HEK293 (cell line): Measurements from ENCODE around the gene DCC.

Experiments
- CTCF ChIA-PET: fragments of 350-600 bp; formaldehyde crosslinking; extraction: SDS; loops from one replicate; lab custom pipeline; 2021; ENCODE audit warnings: antibody characterized with exemption; lab: Yijun Ruan, JAX
- POLR2A ChIA-PET: fragments of 300-600 bp; formaldehyde crosslinking; extraction: SDS; loops from one replicate; lab custom pipeline; 2020; ENCODE audit warnings: antibody characterized with exemption, inconsistent platforms; lab: Yijun Ruan, JAX
- H3K27ac ChIP-seq: fragments of 200-500 bp; sonication (Bioruptor generic); 2 replicates; pipeline ENCODE4 v1.5.1; 2014; ENCODE audit warnings: low read depth, low read length, control low read depth, inconsistent platforms; ENCODE audit errors: extremely low read depth
- H3K36me3 ChIP-seq, 2 experiments: fragments of 200-500 bp in 1 of 2; sonication (Bioruptor generic) in 1 of 2; 1 replicate in 1 of 2; 2 replicates in 1 of 2; pipeline ENCODE4 v1.5.1; 2014 to 2017; ENCODE audit warnings: inconsistent platforms in 2 of 2, low read length in 2 of 2; ENCODE audit not compliant: control insufficient read depth in 2 of 2, insufficient read depth in 1 of 2
- H3K4me1 ChIP-seq: fragments of 200-500 bp; sonication (Bioruptor generic); 2 replicates; pipeline ENCODE4 v1.5.1; 2014; ENCODE audit warnings: mild to moderate bottlenecking, low read length, inconsistent platforms; ENCODE audit not compliant: control insufficient read depth, insufficient read depth
- H3K4me3 ChIP-seq: 2 replicates; pipeline ENCODE4 v1.5.1; 2011; ENCODE audit warnings: low read depth, mild to moderate bottlenecking, control low read depth, low read length, moderate library complexity
- H3K9me3 ChIP-seq: fragments of 200-500 bp; sonication (Bioruptor generic); 2 replicates; pipeline ENCODE4 v1.5.1; 2014; ENCODE audit warnings: low read depth, low read length, inconsistent platforms; ENCODE audit not compliant: control insufficient read depth, insufficient read depth
- BCL11A ChIP-seq: fragments of 450-650 bp; formaldehyde crosslinking; IDR thresholded peaks from 2 replicates; pipeline ENCODE4 v1.5.1; 2016; ENCODE audit warnings: low read depth, missing biosample characterization, missing genetic modification characterization
- GLI4 ChIP-seq: fragments of 450-650 bp; formaldehyde crosslinking; IDR thresholded peaks from 2 replicates; pipeline ENCODE4 v1.5.1; 2016; ENCODE audit warnings: missing biosample characterization, missing genetic modification characterization
- IKZF3 ChIP-seq: fragments of 450-650 bp; IDR thresholded peaks from 2 replicates; pipeline ENCODE4 v1.5.0; 2018; ENCODE audit warnings: missing biosample characterization, mild to moderate bottlenecking, missing genetic modification characterization, moderate library complexity
- OVOL3 ChIP-seq: fragments of 450-650 bp; formaldehyde crosslinking; IDR thresholded peaks from 2 replicates; pipeline ENCODE4 v1.5.1; 2016; ENCODE audit warnings: missing biosample characterization, missing genetic modification characterization
- TRIM28 ChIP-seq: IDR thresholded peaks from 2 replicates; pipeline ENCODE4 v1.6.1; 2011; ENCODE audit warnings: low read length, control low read depth, borderline replicate concordance
- YY2 ChIP-seq: fragments of 450-650 bp; formaldehyde crosslinking; IDR thresholded peaks from 2 replicates; pipeline ENCODE4 v1.5.1; 2016; ENCODE audit warnings: missing biosample characterization, missing genetic modification characterization
- ZBTB21 ChIP-seq: fragments of 450-650 bp; formaldehyde crosslinking; IDR thresholded peaks from 2 replicates; pipeline ENCODE4 v1.5.1; 2017; ENCODE audit warnings: missing biosample characterization, missing genetic modification characterization
- ZBTB8A ChIP-seq: fragments of 450-650 bp; formaldehyde crosslinking; IDR thresholded peaks from 2 replicates; pipeline ENCODE4 v1.5.1; 2016; ENCODE audit warnings: missing biosample characterization, missing genetic modification characterization
- ZNF140 ChIP-seq: fragments of 450-650 bp; formaldehyde crosslinking; IDR thresholded peaks from 2 replicates; pipeline ENCODE4 v1.5.1; 2016; ENCODE audit warnings: missing biosample characterization, missing genetic modification characterization
- ZNF214 ChIP-seq: fragments of 450-650 bp; formaldehyde crosslinking; IDR thresholded peaks from 2 replicates; pipeline ENCODE4 v1.5.1; 2017; ENCODE audit warnings: missing biosample characterization, mild to moderate bottlenecking, missing genetic modification characterization, borderline replicate concordance
- ZNF302 ChIP-seq: fragments of 450-650 bp; formaldehyde crosslinking; IDR thresholded peaks from 2 replicates; pipeline ENCODE4 v1.5.1; 2016; ENCODE audit warnings: missing biosample characterization, missing genetic modification characterization, low read depth
- ZNF366 ChIP-seq: fragments of 450-650 bp; formaldehyde crosslinking; conservative IDR thresholded peaks from 2 replicates; pipeline ENCODE4 v1.5.1; 2016; ENCODE audit warnings: missing biosample characterization, missing genetic modification characterization
- ZNF391 ChIP-seq: fragments of 450-650 bp; formaldehyde crosslinking; IDR thresholded peaks from 2 replicates; pipeline ENCODE4 v1.5.1; 2016; ENCODE audit warnings: low read depth, missing biosample characterization, missing genetic modification characterization, borderline replicate concordance
- ZNF404 ChIP-seq: fragments of 450-650 bp; formaldehyde crosslinking; IDR thresholded peaks from 2 replicates; pipeline ENCODE4 v1.5.1; 2017; ENCODE audit warnings: missing biosample characterization, missing genetic modification characterization
- ZNF48 ChIP-seq: fragments of 450-650 bp; formaldehyde crosslinking; IDR thresholded peaks from 2 replicates; pipeline ENCODE4 v1.5.1; 2016; ENCODE audit warnings: missing biosample characterization, missing genetic modification characterization
- ZNF510 ChIP-seq: fragments of 450-650 bp; formaldehyde crosslinking; IDR thresholded peaks from 2 replicates; pipeline ENCODE4 v1.5.1; 2018; ENCODE audit warnings: mild to moderate bottlenecking, missing genetic modification characterization, missing biosample characterization; ENCODE audit not compliant: insufficient replicate concordance
- ZNF571 ChIP-seq: fragments of 450-650 bp; formaldehyde crosslinking; IDR thresholded peaks from 2 replicates; pipeline ENCODE4 v1.5.0; 2017; ENCODE audit warnings: missing biosample characterization, missing genetic modification characterization
- ZNF677 ChIP-seq: fragments of 450-650 bp; IDR thresholded peaks from 2 replicates; pipeline ENCODE4 v1.5.0; 2018; ENCODE audit warnings: missing biosample characterization, mild to moderate bottlenecking, missing genetic modification characterization, moderate library complexity
- ZNF837 ChIP-seq: fragments of 450-650 bp; formaldehyde crosslinking; IDR thresholded peaks from 2 replicates; pipeline ENCODE4 v1.5.1; 2016; ENCODE audit warnings: missing biosample characterization, missing genetic modification characterization
- ZXDB ChIP-seq: fragments of 450-650 bp; formaldehyde crosslinking; IDR thresholded peaks from 2 replicates; pipeline ENCODE4 v1.5.1; 2016; ENCODE audit warnings: missing biosample characterization, missing genetic modification characterization
- TF ChIP-seq, protein P1 (sequence below): fragments of 450-650 bp; formaldehyde crosslinking; IDR thresholded peaks from 2 replicates; pipeline ENCODE4 v1.5.1; 2016; ENCODE audit warnings: missing biosample characterization, missing genetic modification characterization
- TF ChIP-seq, protein P2 (sequence below): fragments of 450-650 bp; formaldehyde crosslinking; IDR thresholded peaks from 2 replicates; pipeline ENCODE4 v1.5.1; 2016; ENCODE audit warnings: missing biosample characterization, missing genetic modification characterization

The DCC gene

DNA sequence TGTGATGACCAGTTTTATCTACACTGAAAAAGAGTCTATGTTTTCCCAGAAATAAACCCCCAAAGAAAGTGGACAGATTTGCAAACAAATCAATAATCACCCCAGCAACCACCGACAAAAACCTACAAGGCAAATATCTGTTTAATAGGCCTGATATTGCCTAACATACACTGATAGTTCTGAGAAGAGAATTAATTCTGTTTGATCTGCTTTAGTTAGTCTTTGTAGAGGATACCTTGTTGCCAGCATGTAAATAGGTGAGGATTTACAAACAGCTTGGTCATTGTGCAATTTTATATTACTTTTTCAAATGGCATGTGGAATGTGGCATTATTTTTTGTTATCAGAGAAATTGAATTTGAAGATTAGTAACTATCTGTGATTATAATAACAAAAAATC is 86.5 kb downstream of the DCC start:
- Histone ChIP-seq H3K4me1 (no peaks in the 10 kb centered on the region), H3K27ac (no peak overlapping the region), H3K36me3 (no peaks in the 10 kb centered on the region), H3K4me3 (no peak overlapping the region), H3K9me3 (no peaks in the 10 kb centered on the region)
- CTCF ChIA-PET = no interaction called here
- POLR2A ChIA-PET = no interaction called here
- TF ChIP-seq ZNF510 (tag by site-specific recombination) (no peak), ZBTB8A (tag by site-specific recombination) (no peak), ZNF391 (tag by site-specific recombination) (no peak), ZNF48 (tag by site-specific recombination) (no peak), ZNF140 (tag by site-specific recombination) (no peak), GLI4 (no peak), ZXDB (tag by site-specific recombination) (no peak), ZNF404 (tag by site-specific recombination) (no peak), ZNF214 (tag by site-specific recombination) (no peak), ZNF302 (no peak), ZNF837 (tag by site-specific recombination) (no peak), ZNF677 (tag by site-specific recombination) (no peak), BCL11A (tag by site-specific recombination) (no peak)
- TF ChIP-seq, protein P1, sequence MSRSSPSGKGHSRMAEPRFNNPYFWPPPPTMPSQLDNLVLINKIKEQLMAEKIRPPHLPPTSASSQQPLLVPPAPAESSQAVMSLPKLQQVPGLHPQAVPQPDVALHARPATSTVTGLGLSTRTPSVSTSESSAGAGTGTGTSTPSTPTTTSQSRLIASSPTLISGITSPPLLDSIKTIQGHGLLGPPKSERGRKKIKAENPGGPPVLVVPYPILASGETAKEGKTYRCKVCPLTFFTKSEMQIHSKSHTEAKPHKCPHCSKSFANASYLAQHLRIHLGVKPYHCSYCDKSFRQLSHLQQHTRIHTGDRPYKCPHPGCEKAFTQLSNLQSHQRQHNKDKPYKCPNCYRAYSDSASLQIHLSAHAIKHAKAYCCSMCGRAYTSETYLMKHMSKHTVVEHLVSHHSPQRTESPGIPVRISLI (tag by site-specific recombination) = no peak

DNA sequence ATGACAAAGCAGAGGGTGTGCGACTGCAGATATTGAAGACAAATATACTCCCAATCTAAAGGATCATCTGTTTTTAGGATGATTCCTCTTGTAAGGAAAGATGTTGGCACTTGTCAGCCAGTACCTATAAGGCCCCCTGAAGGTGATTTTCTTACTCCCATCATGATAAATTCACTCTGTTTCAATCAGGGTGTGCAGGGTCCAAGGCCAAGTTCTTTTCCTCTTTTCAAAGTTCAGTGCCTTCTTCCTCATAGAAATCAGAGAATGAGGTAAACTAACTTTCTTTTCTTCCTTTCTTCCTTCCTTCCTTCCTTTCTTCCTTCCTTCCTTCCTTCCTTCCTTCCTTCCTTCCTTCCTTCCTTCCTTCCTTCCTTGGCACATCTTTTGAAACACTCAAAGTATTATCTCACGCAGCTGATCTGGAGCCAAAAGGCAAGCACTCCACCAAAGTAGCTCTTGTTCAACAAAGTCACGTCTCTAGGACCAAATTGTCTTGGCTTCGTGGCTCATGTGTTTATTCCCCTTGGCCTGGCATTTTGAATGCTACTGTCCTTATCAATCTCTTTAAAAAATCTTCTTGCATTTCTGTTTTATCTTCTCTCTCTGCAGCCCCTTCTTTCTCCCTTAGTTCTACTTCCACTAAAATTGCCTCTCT is 87.7 kb downstream of the DCC start:
- ChIA-PET POLR2A (no interaction called here), CTCF (no interaction called here)
- H3K9me3 ChIP-seq = no peaks in the 10 kb centered on the region
- no peaks in the 10 kb centered on the region for H3K36me3 ChIP-seq
- no peaks in the 10 kb centered on the region for H3K4me1 ChIP-seq
- H3K4me3 ChIP-seq = no peak overlapping the region
- H3K27ac ChIP-seq = no peak overlapping the region
- TF ChIP-seq ZNF366 (tag by site-specific recombination) (no peak; the same call in 1 of the 2 replicates), TRIM28 (no peak), IKZF3 (tag by site-specific recombination) (no peak), ZNF571 (no peak), ZBTB21 (tag by site-specific recombination) (no peak), OVOL3 (no peak), YY2 (no peak)
- TF ChIP-seq, protein P2, sequence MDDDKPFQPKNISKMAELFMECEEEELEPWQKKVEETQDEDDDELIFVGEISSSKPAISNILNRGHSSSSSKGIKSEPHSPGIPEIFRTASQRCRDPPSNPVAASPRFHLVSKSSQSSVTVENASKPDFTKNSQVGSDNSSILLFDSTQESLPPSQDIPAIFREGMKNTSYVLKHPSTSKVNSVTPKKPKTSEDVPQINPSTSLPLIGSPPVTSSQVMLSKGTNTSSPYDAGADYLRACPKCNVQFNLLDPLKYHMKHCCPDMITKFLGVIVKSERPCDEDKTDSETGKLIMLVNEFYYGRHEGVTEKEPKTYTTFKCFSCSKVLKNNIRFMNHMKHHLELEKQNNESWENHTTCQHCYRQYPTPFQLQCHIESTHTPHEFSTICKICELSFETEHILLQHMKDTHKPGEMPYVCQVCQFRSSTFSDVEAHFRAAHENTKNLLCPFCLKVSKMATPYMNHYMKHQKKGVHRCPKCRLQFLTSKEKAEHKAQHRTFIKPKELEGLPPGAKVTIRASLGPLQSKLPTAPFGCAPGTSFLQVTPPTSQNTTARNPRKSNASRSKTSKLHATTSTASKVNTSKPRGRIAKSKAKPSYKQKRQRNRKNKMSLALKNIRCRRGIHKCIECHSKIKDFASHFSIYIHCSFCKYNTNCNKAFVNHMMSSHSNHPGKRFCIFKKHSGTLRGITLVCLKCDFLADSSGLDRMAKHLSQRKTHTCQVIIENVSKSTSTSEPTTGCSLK (tag by site-specific recombination) = no peak
